Measurements from ENCODE around the gene ZNF678.
"Not testable (repeated sequence)": the region's sequence is repeated elsewhere in the genome, so short reads cannot be mapped to it uniquely, and the experiment has no call there.

ZNF678 gene

GRCh38 chr1:227606271-227606670 is 42.9 kb downstream of the ZNF678 start:
- DNase-seq, result not testable (repeated sequence)

- no peak for DNase-seq
These were observed 44.1 kb downstream of the ZNF678 start for GRCh38 chr1:227607336-227607898.

- no peak for DNase-seq
These were observed 49.3 kb downstream of the ZNF678 start for GRCh38 chr1:227612658-227613057.

GRCh38 chr1:227613526-227613925 is 50.2 kb downstream of the ZNF678 start:
- no peak for DNase-seq

- DNase-seq, result no peak
These were observed 57.9 kb downstream of the ZNF678 start for GRCh38 chr1:227621211-227621610.

GRCh38 chr1:227622739-227623475 is 59.6 kb downstream of the ZNF678 start:
- no peak for DNase-seq

- no peak for DNase-seq
These were observed 69.0 kb downstream of the ZNF678 start for GRCh38 chr1:227632325-227632724.

- no peak for DNase-seq
These were observed 72.2 kb downstream of the ZNF678 start for GRCh38 chr1:227635596-227635995.

GRCh38 chr1:227654431-227654830 is 91.1 kb downstream of the ZNF678 start:
- DNase-seq, result no peak

- DNase-seq, result no peak
These were observed 91.7 kb downstream of the ZNF678 start for GRCh38 chr1:227654858-227655752.

- no peak for DNase-seq
These were observed 98.1 kb downstream of the ZNF678 start for GRCh38 chr1:227661495-227661894.

- DNase-seq, result no peak
These were observed 99.6 kb downstream of the ZNF678 start for GRCh38 chr1:227662933-227663332.

GRCh38 chr1:227666286-227666685 is 102.9 kb downstream of the ZNF678 start:
- no peak for DNase-seq

- no peak for DNase-seq
These were observed 110.1 kb downstream of the ZNF678 start for GRCh38 chr1:227673441-227673840.

GRCh38 chr1:227685807-227686206 is 122.5 kb downstream of the ZNF678 start:
- DNase-seq, result no peak

GRCh38 chr1:227697321-227697864 is 134.0 kb downstream of the ZNF678 start:
- DNase-seq, result no peak

- DNase-seq, result not testable (repeated sequence)
These were observed 138.3 kb downstream of the ZNF678 start for GRCh38 chr1:227701631-227702030.

GRCh38 chr1:227707846-227708245 is 144.5 kb downstream of the ZNF678 start:
- no peak for DNase-seq

- DNase-seq, result no peak
These were observed 146.1 kb downstream of the ZNF678 start for GRCh38 chr1:227709451-227709850.

- DNase-seq, result not testable (repeated sequence)
These were observed 147.1 kb downstream of the ZNF678 start for GRCh38 chr1:227710474-227710873.

- DNase-seq, result no peak
These were observed 149.3 kb downstream of the ZNF678 start for GRCh38 chr1:227712648-227713047.

- no peak for DNase-seq
These were observed 155.6 kb downstream of the ZNF678 start for GRCh38 chr1:227718932-227719331.

- no peak for DNase-seq
These were observed 160.1 kb downstream of the ZNF678 start for GRCh38 chr1:227723474-227723873.
